Epithelial cell of esophagus (primary cell): ENCODE measurements around the gene WRNIP1.

ENCODE experiments used
- DNase-seq: peaks from one replicate; pipeline ENCODE4 v3.0.0; 2010; ENCODE audit warnings: low read depth
- H3K4me3 ChIP-seq: 2 replicates; pipeline ENCODE4 v1.5.1; 2011; ENCODE audit warnings: mild to moderate bottlenecking, low read length, control low read depth
- CTCF ChIP-seq: IDR thresholded peaks from 2 replicates; pipeline ENCODE4 v1.5.1; 2011; ENCODE audit warnings: low read depth, mild to moderate bottlenecking, low read length, control low read depth, inconsistent platforms; ENCODE audit not compliant: insufficient read depth; ENCODE audit errors: missing control alignments

The WRNIP1 gene

GRCh38 chr6:2753743-2754142, 11.4 kb upstream of the WRNIP1 start:
- no peak for DNase-seq
- no peak overlapping the region for H3K4me3 ChIP-seq
- no peak for TF ChIP-seq CTCF

GRCh38 chr6:2754393-2754792, 10.8 kb upstream of the WRNIP1 start:
- no peak overlapping the region for H3K4me3 ChIP-seq
- no peak for DNase-seq
- no peak for TF ChIP-seq CTCF

- no peak overlapping the region for H3K4me3 ChIP-seq
- TF ChIP-seq CTCF: no peak
- no peak for DNase-seq
Measured at GRCh38 chr6:2754911-2755310, 10.3 kb upstream of the WRNIP1 start.

GRCh38 chr6:2755456-2755855, 9.7 kb upstream of the WRNIP1 start:
- DNase-seq: no peak

GRCh38 chr6:2756241-2756640, 9.0 kb upstream of the WRNIP1 start:
- DNase-seq: no peak
- TF ChIP-seq CTCF: no peak
- no peak overlapping the region for H3K4me3 ChIP-seq

More at GRCh38 chr6:2755456-2755855, 9.7 kb upstream of the WRNIP1 start:
- no peak for TF ChIP-seq CTCF
- H3K4me3 ChIP-seq: no peak overlapping the region

GRCh38 chr6:2756687-2757224, 8.4 kb upstream of the WRNIP1 start:
- TF ChIP-seq CTCF: no peak
- no peak for DNase-seq

GRCh38 chr6:2758980-2759379, 6.2 kb upstream of the WRNIP1 start:
- H3K4me3 ChIP-seq: no peak overlapping the region
- no peak for TF ChIP-seq CTCF

More at GRCh38 chr6:2756687-2757224, 8.4 kb upstream of the WRNIP1 start:
- H3K4me3 ChIP-seq: no peak overlapping the region

More at GRCh38 chr6:2758980-2759379, 6.2 kb upstream of the WRNIP1 start:
- DNase-seq: no peak
